Diencephalon (tissue), 1 donor: ENCODE data around the gene CCL16. TPM values are rescaled to one million over a fixed set of nuclear protein-coding genes. Genes with fewer than 3 reads are reported as not detected.

Source experiments
- total RNA-seq: library from RNA; depleted of rRNA; stranded (reverse); fragments of >200 nt; gene quantifications from one replicate; pipeline ENCODE4 v1.2.3, GENCODE V29; 2014

The CCL16 gene
- total RNA-seq, result not detected

GRCh38 chr17:35981246-35981645 lies at the start of gene CCL16:
TSS of gene CCL16 (minus strand) at chr17:35981497. CDS start at chr17:35981420, 77 bp downstream.

GRCh38 chr17:36017799-36018198 lies 36.5 kb upstream of the CCL16 start, which contains the start of gene CCL23:
TSS of gene CCL23 (minus strand) at chr17:36017972. CDS start at chr17:36017897, 75 bp downstream.

GRCh38 chr17:36001110-36001771 lies 19.9 kb upstream of the CCL16 start, which contains the start of gene CCL15:
TSS of gene CCL15 (minus strand) at chr17:36001553. CDS start at chr17:36001492, 61 bp downstream.

GRCh38 chr17:35986643-35987042 lies 5.3 kb upstream of the CCL16 start, which contains the start of gene CCL14:
TSS of gene CCL14 (minus strand) at chr17:35986729. CDS start at chr17:35986649, 80 bp downstream.

GRCh38 chr17:35943537-35943936 lies 37.8 kb downstream of the CCL16 start, which contains the start of gene LYZL6:
TSS of gene LYZL6 (minus strand) at chr17:35943713. CDS start at chr17:35939356, 4,357 bp downstream.

GRCh38 chr17:35930211-35931065 lies 50.9 kb downstream of the CCL16 start, which contains the start of gene RDM1:
TSS of gene RDM1 (minus strand) at chr17:35930773. CDS start at chr17:35930727, 46 bp downstream.

Other genes with a start within 250 kb of the CCL16 start
- 20.3 TPM for gene RASL10B, start 249.9 kb downstream of the CCL16 start, total RNA-seq
- gene GAS2L2, start 228.3 kb downstream of the CCL16 start, total RNA-seq, result 1.2 TPM
- gene C17orf50, start 220.6 kb downstream of the CCL16 start, total RNA-seq, result not detected
- 15.2 TPM for gene MMP28, start 185.9 kb downstream of the CCL16 start, total RNA-seq
- 75.4 TPM for gene TAF15, start 172.0 kb downstream of the CCL16 start, total RNA-seq
- gene HEATR9, start 112.6 kb downstream of the CCL16 start, total RNA-seq, result not detected
- gene CCL5, start 101.1 kb downstream of the CCL16 start, total RNA-seq, result not detected
- gene RDM1, start 50.7 kb downstream of the CCL16 start, total RNA-seq, result 3.0 TPM
- gene LYZL6, start 37.8 kb downstream of the CCL16 start, total RNA-seq, result not detected
- gene CCL14, start 5.2 kb upstream of the CCL16 start, total RNA-seq, result not detected
- gene CCL15, start 20.1 kb upstream of the CCL16 start, total RNA-seq, result not detected
- not detected for gene CCL23, start 36.5 kb upstream of the CCL16 start, total RNA-seq
- not detected for gene CCL18, start 82.8 kb upstream of the CCL16 start, total RNA-seq
- 1.6 TPM for gene CCL3, start 108.6 kb upstream of the CCL16 start, total RNA-seq
- 2.5 TPM for gene CCL4, start 122.3 kb upstream of the CCL16 start, total RNA-seq
- 0.69 TPM for gene TBC1D3B, start 195.1 kb upstream of the CCL16 start, total RNA-seq
- 1.4 TPM for gene CCL3L1, start 215.3 kb upstream of the CCL16 start, total RNA-seq
- gene CCL4L2, start 229.6 kb upstream of the CCL16 start, total RNA-seq, result 0.46 TPM